HPDE6-E6E7 (cell line): ENCODE measurements around the gene MRRF.

Experiments used
- DNase-seq: peaks from one replicate; pipeline ENCODE4 v3.0.0; 2011; ENCODE audit warnings: missing footprints; ENCODE audit errors: extremely low spot score

The MRRF gene

DNA sequence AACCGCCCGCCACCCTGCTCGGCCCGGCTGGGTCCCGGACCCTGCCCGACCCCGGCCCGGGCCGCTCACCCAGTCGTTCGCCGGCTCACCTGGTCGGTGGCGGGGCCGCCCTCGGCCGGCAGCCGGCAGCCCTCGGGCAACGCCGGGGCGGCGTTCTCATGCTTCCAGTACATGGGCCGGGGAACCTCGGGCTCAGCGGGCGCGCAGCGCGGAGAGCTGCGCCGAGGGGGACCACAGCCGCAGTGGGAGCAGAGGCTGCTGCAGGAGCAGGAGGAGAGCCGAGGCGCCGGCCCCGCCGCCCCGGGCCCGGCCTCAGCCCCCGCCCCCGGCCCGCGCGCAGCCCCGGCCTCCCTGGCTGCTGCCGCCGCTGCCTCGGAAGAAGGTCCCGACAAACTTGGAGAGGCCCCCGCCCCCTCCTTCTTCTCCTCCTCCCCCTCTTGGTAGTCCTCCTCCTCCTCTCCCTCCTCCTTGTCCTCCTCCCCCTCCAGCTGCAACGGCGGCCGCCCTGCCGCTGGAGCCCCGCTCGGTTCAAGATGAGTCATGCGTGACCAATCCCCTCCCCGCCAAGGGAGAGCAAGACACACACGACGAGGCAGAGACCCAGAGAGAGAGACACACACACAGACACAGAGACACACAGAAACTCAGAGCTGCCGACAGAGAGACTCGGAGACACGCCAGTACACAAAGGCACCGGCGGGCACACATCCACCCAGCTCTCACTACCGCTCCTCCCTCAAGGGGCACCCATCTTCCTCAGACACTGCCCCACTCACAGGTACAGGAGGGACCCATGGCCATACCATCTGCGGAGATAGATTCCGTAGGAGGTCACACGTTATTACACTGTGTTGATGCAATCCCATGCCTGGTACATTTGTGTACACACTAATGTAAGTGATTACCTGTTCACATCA is 35.9 kb upstream of the MRRF start, which contains the start of gene LHX6:
Gene LHX6, minus strand, starts transcription at position 390 of the 917 bp plus-strand sequence. Its CDS starts 217 bp downstream, at position 173.
- no peak for DNase-seq

DNA sequence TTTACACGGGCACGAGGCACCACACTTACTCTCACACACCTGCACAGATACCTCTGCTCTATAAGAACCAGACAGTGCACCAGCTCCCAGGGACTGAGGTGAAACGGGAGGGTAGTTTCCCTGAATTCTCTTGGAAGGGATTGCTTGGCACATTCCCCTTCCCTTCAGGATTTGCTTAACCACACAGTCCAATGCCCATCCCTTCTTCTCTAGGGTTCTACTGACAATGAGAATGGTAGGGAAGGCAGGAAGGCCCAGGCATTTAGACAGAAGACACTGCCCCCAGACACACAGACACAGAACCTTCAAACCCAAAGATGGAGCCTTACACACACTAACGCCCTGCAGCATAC is 35.2 kb upstream of the MRRF start:
- no peak for DNase-seq

DNA sequence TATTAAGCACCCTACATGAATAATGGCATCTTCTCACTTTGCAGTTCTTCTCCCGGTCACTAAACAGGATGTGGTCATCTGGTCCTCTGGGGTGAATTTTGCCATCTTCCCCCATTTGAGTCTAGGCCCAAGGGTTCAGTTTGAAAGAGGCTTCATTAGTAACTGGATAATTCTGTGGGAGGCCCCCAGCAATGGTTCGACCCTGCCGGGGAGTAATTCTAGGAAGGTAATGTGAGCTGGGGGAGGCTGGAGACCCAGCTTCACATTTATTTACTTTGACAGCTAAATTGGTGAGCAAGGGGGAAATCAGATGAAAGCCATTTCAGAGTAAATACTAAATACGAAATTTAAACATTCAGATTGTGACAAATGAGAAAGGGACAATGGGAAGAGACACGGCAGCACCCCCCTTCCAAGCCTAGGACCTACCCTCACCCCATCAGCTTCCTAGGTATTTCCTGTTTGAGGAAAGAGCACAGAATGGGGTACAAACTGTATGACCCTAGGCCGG is 31.8 kb upstream of the MRRF start:
- no peak for DNase-seq

DNA sequence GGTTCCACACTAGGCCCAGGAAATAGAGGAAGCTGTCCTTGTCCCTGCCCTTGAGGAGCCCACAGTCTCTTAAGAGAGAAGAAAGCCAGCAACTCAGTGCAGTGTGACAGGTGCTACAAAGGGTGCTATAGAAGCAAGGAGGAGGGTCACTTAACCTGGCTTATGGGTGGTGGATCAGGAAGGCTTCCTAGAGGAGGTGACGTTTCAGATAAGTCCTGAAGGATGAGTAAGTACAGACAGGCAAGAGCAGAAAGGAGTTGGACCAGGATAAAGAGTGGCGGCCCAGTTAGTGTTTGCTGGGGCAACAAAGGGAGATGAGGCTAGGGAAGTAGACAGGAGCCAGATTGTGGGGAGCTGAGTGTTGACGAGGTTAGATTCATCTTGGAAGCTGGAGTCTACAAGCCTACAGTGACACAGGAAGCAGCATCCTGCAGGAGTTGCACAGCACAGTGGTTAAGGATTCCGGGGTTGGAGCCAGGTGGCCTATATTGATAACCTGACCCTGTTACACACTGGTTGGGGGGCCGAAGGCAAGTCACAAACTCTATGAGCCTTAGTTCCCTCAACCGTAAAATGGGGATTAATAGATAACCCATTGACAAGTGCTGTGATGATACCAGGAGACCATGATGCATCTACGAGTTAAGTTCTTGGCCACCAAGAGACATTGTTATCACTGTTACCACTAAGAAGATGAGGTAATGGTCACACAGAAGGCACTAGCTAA is 30.5 kb upstream of the MRRF start:
- no peak for DNase-seq

DNA sequence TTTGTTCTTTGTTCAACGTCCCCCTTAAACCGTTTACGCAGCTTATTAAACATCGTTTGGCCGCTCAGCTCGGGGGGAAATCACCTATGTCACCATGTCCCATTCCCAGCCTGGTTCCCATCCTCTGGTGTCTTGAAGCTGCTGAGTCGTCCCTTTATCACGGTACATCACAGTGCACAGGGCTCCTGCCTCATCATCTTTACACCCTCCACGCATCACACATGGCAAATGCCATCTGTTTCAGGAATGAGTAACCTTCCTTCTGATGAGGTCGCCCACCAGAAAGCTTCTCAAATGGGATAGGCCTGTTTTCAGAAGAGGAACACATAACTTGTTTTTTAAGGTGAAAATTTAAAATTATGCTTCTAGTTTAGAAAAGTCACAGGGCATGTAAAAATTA is 28.0 kb upstream of the MRRF start:
- DNase-seq, result no peak

DNA sequence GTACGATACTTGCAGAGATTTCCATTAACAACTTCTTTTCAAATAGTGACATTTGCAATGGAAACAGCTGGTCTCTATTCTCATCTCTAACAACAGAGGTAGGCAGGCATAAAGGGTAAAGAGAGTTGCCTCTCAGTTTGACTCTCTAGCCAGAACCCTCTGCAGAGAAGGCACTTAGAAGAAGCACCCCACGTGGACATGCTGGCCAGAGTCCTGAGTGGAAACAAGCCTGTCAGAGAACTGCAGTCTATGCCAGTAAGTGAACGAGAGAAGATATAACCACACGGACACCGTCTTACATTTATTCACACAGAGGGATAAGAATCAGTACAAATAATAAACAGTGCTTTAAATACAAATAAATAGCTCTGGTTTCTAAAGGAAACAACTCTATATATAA is 25.0 kb upstream of the MRRF start:
- DNase-seq, result no peak

DNA sequence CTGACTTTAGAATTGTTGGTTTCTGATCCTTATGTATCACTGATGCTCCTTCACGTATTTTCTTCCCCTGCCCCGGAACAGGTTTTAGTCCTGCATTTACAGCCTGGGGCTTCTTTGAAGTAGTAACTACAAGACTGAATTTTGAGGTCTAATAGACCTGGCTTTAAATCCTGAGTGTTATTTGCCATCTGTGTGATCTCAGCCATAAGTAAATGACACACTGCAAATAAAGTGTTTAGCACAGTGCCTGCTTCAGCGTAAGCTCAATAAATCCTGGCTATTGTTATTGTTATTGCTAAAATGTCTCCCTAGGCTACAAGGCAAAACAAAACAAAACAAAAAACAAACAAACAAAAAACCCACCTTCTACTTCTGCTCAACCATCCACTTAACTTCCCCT is 20.3 kb upstream of the MRRF start:
- DNase-seq, result no peak

DNA sequence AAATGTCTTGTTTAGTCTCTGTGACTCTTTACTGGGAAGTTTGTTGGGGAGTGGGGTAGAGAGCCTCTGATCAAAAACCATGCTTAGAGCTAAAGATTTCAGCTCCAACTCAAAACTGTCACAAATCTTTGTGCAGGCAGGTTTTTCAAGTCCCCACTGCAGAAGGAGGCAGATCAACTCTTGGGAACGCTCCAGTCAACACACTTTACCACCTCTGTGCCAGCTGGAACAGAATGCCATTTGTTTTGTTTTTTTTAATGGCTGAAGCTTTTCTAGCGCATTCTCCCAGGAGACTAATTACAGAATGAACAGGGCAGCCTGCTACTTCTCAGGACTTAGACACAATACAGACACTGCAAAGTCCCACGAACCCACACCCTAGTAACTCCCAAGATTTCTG is 18.0 kb upstream of the MRRF start:
- DNase-seq, result no peak

DNA sequence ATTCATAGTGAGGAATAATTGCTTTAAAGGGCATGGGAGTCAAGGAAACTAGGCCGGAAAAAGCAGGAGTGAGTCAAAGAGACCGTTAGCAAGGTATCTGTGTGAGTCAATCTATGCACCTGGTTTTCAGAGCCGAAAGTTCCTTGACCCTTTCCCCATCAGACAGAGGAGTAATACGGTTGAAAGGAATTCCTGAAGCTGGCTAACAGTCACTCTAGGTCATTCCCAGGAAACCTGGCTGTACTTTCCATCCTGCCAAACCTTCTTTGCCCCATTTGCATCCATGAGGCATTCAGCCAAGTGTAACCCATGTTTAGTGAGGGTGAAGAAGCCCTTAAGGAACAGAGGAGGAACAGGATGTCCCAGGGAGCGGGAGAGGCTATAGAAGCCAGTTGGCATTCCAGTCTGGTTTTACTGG is 16.2 kb upstream of the MRRF start:
- DNase-seq, result peak; percentile 69

DNA sequence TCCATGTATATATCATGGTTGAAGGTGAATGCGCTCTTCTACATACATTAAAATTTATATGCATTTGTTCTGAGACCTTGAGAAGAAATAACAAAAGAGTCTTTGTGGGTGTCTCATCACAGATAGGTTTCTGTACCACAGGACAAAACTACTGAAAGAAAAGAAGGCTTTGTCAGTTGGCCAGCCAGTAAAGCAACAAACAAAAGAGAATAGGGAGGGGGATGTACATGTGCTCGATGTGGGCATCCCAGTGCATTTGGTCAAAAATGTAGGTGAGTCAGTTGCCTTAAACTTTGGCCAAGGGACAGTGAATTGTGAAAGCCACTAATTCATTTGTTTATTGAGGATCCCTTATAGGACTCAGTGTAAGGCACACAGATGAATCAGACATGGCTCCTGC is 13.3 kb upstream of the MRRF start:
- no peak for DNase-seq

DNA sequence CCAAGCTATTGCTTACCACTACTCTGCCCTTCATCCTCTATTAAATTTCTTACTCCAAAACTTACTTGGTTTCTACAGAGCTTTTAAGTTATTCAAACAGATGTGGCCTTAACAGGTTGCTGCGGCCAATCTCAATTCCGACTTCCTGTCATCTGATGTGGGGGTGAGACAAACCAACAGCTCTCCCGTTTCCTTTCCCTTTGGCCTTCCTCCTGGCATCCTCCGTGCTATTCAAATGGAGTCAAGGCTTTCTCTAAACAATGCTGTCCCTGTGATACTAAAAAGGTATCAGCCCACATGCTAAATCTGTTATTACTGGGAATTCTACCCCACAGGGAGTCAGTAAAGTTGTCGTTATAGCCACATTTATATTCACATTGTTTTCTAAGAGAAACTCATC is 11.9 kb upstream of the MRRF start:
- DNase-seq, result no peak

DNA sequence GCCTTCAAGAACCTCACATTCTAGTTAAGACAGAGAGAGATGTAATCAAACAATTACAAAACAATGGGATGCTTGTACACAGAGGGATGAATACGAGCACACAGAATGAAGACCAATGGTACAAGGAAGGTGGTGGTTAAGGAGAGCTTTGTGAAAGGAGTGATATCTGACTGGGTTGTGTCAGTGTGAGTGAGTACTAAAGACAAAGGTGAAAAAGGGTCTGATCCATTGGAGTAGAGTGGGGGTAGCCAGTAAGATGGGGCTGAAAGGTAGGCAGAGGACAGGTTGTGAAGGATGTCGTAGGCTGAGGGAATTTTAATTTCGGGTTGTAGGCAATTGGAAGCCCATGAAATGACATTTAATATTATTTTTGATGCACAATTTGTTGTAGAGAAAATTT is 9.9 kb upstream of the MRRF start:
- DNase-seq, result no peak

DNA sequence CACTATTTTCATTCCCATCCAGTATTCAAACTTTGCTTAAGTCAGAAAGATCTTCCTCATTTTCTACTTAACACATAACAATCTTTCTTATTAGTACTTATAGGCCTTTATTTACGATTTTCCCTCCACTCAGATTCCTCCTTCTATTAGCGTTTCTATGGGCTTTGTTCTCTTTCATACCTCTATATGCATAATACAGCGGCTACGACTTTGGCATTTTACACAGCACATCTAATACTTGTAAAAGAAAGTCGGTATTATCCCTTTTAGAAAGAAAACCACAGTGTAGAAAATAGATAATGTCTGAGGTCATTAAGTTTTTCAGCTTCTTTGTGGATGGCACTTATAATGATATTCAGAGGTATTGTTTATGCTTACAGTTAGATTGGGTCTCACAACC is 8.5 kb upstream of the MRRF start:
- DNase-seq, result no peak

DNA sequence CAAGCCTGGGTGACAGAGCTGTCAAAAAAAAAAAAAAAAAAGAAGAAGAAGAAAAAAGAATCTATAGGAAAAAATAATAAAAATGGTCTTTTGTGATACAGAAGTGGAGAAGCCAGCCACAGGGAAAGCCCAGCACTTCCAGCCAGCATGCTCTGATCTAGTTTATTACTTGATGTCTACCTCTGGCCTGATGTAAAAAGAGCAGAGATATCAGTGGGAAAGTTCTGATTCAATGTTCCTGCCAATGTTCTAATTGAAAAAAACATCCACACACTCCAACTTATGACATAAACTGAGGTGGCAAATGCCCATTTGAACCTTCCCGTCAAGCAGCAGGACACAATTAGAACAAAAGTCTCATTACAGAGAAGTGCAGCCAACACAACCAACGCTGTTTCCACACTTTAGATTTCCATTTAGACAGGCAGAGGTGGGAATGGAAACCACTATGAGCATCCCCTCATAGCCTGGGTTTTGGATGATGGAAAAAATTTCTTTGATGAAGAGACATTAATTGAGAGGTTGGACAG is 5.7 kb upstream of the MRRF start:
- DNase-seq, result no peak

DNA sequence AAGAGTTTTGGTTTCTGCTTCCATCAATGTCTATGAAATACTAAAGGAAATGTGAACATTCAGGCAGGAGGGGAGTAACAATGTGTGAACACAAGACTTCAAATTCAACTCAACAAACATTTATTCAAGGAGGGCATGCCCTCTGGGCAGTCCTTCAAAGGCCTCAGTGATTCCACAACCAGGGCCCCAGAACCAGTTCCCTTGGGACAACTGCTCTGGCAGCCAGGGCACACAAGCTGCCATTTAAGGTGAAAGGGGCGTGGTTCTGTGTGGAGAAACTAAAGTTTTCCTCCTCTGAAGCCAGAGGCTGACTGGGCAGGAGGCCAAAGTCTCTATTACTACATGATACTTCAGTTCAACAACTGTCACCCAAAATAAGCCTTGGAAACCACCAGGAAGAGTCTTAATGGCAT is 3.2 kb upstream of the MRRF start:
- DNase-seq, result peak; percentile 15

DNA sequence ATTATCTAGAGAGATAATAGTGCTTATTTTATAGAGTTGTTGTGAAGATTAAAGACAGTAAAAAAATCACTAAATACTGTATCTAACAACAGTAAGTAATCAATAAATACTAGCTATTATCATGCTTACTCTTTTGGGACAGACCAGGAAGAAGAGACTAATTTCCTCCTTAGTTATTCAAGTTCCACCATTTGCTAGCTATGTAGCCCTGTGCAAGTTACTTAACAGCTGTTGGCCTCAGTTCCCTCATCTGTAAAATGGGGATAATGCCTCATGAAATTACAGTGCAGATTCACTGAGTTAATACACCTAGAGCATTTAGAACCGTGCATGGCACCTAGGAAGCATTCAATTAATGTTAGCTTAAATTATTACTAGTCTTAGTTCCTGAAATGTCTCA is 2.6 kb upstream of the MRRF start:
- DNase-seq, result no peak

DNA sequence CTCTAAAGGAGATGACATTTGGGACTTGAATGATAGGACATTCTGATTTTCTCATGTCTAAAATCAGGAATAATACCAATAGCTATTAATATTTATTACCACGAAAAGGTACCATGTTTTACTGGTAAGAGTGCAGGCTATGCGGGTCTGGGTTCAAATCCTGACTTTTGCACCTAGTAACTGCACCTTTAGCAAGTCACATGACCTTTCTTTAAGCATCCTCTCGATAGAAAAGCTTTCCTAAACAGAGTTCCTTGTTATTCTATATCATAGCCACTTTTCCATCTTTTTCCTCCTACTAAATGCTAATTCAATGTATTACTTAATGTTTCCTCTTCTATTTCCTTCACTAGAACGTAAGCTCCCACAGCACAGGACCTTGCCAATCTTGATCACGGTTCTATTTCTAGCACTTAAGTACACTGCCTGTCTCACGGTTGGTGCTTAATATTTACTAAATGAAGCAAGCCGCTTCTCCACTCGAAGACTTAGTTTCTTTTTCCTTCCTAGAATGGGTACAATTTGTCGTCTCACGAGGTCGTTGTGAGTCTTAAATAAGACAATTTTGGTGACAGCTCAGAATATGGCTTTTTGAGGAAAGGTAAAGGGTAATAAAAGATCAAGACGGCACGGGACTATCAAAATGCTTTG is 858 bp upstream of the MRRF start:
- DNase-seq, result no peak

DNA sequence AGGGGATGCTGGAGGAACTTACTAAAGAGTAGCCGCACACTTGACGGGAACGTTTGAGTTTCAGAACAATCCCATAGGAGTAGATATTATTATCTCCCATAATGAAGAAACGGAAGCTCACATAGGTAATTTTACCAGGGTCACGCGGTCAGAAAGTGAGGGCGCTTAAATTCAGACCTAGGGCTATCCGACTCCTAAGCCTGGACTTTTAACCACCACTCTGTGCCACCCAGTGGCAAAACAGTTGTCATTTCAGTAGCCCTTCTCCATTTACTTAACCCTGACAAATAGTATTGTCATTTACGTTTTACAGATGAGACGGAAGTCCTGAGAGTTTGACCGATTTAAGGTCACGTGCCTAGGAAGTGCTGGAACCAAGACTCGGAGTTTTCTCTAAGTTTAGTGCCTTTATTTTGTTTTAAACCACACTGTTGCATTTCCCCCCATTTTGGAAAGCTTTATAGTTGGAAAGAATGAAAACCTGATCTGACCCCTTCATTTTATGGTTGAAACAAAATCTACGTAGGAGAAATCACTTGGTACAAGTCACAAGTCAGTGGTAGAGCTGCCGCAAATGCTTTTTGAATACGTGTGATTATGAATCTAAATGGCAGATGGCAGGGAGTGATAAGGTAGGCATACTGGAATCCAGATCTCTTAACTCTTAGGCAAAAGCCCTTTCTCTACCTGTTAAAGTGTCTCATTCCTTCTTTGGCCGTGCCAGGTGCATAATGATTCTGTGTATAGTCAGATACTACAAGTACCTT is 650 bp downstream of the MRRF start:
- DNase-seq, result no peak

DNA sequence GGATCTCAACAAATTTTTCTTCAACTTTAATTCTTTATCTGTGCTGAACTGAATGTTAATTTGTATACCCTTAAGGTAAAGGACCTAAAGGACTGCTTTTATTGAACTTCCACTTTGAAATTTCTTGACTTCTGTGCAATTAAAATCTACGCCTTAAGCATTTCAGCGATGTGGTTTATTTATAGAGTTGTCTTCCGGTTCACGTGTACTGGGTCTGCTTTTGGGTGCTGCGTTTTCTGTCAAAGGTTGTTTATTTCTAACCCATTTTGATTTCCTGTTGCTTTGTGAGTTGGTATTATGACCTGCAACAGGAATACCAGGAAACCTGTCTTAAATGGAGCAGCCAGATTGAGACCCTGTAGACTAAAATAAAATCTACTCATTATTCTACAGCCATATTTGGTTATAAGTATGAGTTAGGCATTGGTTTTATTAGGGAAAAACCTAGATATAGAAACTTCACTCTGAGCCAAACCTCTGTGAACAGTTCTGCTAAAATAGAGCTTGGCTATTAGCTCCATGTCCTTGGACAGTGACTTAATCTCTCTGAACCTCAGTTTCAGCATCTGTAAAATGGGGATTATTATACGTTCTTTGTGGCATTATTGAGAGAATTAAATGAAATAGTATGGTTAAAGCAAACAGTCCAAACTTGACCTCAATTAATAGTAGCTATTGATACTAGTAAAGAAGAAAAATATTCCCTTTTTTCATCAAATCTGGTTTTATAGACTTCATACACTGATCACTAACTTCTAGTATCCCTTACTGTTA is 3.5 kb downstream of the MRRF start:
- DNase-seq, result no peak

DNA sequence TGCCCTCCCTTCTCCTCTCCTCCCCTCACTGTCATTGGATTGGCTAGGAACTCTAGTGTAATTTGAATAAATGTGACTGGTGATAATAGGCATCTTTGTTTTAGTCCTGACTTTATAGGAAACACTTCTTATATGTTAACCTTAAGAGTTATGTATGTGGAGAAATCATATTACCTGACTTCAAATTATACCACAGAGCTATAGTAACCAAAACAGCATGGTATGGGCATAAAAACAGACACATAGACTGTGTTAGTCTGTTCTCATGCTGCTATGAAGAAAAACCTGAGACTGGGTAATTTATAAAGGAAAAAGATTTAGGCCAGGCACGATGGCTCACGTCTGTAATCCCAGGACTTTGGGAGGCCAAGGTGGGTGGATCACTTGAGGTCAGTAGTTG is 9.4 kb downstream of the MRRF start:
- DNase-seq, result no peak

DNA sequence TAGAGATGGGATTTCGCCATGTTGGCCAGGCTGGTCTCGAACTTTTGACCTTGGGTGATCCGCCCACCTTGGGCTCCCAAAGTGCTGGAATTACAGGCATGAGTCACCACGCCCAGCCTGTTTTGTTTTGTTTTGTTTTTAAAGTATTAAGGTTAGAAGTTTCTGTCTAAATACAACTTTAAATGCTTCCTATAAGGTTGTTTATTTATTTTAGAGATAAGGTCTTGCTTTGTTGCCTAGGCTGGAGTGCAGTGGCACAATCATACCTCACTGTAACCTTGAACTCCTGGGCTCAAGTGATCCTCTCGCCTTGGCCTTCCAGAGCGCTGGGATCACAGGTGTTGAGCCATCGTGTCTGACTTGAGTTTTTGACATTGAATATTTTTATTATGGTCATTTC is 11.4 kb downstream of the MRRF start:
- DNase-seq, result no peak
